KOPT-K1 (cell line): ENCODE data around the gene JRKL.
"Not testable (repeated sequence)": the region's sequence is repeated elsewhere in the genome, so short reads cannot be mapped to it uniquely, and the experiment has no call there.

Source experiments
- H3K27ac ChIP-seq: fragments of 200-600 bp; sonication (generic); 2 replicates; pipeline ENCODE4 v1.5.1; 2016; ENCODE audit warnings: antibody characterized with exemption, mild to moderate bottlenecking, low read depth, low read length; ENCODE audit not compliant: poor library complexity, severe bottlenecking
- H3K36me3 ChIP-seq: fragments of 200-600 bp; sonication (generic); 2 replicates; pipeline ENCODE4 v1.5.1; 2017; ENCODE audit warnings: antibody characterized with exemption, mild to moderate bottlenecking, low read length, moderate library complexity; ENCODE audit not compliant: insufficient read depth
- H3K9me3 ChIP-seq: fragments of 200-600 bp; sonication (generic); 2 replicates; pipeline ENCODE4 v1.5.1; 2017; ENCODE audit warnings: antibody characterized with exemption, low read length, mild to moderate bottlenecking; ENCODE audit not compliant: insufficient read depth, poor library complexity, severe bottlenecking

The JRKL gene

GRCh38 chr11:96384156-96384555, 5.7 kb upstream of the JRKL start:
- H3K27ac ChIP-seq = no peak overlapping the region
- H3K9me3 ChIP-seq = no peaks in the 10 kb centered on the region
- H3K36me3 ChIP-seq = peaks cover 56% of the 10 kb centered on the region

DNA sequence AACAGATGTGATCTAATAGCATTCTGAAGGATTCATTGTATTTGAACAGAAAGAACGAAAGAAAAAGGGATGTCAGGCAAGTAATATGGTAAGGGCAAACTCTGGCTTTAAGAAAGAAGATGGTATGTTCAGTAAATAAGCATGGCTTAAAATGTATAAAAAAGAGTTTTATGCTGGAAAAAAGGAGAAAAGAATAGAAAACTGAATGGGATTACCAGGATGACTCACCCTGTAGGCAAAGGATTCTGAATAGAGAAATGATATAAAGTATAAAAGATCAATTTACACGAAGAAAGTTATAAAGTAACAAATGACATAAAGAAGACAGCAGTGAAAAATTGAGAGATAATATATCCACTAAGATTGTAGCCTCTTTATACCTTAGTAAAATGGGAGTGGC, 4.6 kb upstream of the JRKL start:
- H3K27ac ChIP-seq = no peak overlapping the region
- H3K9me3 ChIP-seq = no peaks in the 10 kb centered on the region
- peaks cover 47% of the 10 kb centered on the region for H3K36me3 ChIP-seq

DNA sequence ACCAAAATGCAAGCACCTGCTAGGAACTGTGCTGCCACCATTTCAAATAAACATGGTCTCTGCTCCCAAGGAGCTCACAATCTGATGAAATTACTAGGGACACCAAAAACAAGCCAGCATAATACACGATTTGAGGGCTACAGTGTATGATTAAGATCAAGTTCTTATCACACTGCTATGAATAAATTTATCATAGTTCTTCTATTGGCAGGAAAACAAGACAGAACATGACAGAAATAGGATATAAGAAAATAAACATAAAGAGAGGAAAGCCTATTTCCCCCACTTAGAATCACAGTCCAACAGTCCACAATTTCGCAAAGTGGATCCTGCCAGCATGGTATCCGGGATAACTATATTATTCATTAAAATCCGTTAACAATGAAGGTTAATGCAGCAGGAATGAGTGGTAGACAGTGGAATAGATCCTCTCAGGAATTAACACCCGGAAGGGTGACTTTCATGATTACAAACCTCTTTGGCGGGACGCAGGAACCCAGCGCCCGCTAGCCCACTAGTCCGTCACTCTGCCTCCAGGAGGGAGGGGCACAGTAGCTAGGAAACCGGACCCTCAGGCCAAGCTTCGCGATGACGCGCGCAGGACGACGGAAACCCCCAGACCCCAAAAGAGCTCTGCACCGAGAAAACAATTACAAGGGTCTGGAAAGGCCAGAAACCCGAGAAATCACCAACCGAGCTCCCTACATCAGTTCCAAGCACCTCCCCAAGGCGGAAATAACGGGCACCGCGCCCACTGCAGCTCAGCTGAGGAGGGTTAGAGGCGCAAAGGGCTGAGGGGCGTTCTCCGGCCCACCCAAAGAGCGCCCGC, 708 bp upstream of the JRKL start:
- H3K9me3 ChIP-seq = no peaks in the 10 kb centered on the region
- peaks cover 12% of the 10 kb centered on the region for H3K36me3 ChIP-seq
- H3K27ac ChIP-seq = peak overlapping the region; percentile 72

DNA sequence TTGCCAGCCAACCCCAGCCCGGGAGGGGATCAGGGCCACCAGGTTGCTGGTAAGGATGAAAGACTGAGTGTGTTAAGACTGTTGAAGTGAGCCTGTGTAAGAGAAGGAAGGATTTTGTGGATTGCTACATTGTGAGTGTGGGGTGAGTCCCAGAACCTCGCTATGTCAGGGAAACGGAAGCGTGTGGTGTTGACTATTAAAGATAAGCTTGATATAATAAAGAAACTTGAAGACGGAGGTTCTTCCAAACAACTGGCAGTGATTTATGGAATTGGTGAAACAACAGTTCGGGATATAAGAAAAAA, 627 bp downstream of the JRKL start:
- no peaks in the 10 kb centered on the region for H3K9me3 ChIP-seq
- peak overlapping the region; percentile 72 for H3K27ac ChIP-seq
- H3K36me3 ChIP-seq = peaks cover 6% of the 10 kb centered on the region; the same call in 1 of the 2 replicates

- Histone ChIP-seq H3K9me3 (no peaks in the 10 kb centered on the region), H3K27ac (no peak overlapping the region), H3K36me3 (no peaks in the 10 kb centered on the region; the same call in 1 of the 2 replicates)
These were observed 2.0 kb downstream of the JRKL start for GRCh38 chr11:96391698-96392307.

- Histone ChIP-seq H3K36me3 (no peaks in the 10 kb centered on the region), H3K9me3 (no peaks in the 10 kb centered on the region), H3K27ac (no peak overlapping the region)
These were observed 4.0 kb downstream of the JRKL start for GRCh38 chr11:96393753-96394348.

DNA sequence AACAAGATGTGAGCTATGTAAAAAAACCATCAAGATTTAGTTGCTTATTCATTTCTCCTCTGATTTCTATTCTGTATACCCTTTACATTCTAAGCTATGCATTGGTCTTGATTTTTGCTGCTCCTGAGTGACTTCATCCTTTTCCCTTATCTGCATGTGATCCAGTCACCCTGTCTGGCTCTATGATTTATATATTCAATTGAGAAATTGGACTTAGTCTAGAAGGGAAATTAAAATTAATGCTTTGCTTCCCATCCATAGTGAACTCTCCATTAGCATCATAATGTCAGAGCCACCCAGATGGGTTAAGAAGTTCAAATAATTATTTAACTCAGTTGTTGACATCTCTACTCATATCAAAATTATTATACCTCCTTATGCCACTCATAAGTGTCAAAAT, 5.0 kb downstream of the JRKL start:
- no peaks in the 10 kb centered on the region for H3K9me3 ChIP-seq
- no peak overlapping the region for H3K27ac ChIP-seq
- no peaks in the 10 kb centered on the region for H3K36me3 ChIP-seq

DNA sequence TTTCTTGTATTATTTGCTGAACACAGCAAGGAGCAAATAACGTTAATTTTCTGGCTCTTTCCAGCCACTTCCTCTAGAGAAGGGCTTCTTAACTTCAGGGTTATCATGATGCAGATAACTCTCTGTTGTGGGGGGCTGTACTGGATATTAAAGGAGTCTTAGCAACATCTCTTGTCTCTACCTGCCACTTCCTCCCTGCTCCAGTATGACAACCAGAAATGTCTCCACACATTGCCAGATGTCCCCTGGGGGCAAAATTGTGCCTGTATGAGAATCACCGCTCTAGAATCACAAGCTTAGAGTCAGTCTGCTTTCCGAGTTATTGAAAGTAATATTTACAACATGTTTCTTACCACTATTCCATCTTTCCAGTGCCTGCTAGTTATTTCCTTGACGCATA, 6.8 kb downstream of the JRKL start:
- peak overlapping the region; percentile 54 for H3K27ac ChIP-seq
- H3K36me3 ChIP-seq = no peaks in the 10 kb centered on the region
- H3K9me3 ChIP-seq = no peaks in the 10 kb centered on the region

GRCh38 chr11:96397863-96398262, 8.1 kb downstream of the JRKL start:
- H3K27ac ChIP-seq = no peak overlapping the region
- H3K9me3 ChIP-seq = no peaks in the 10 kb centered on the region
- no peaks in the 10 kb centered on the region for H3K36me3 ChIP-seq

DNA sequence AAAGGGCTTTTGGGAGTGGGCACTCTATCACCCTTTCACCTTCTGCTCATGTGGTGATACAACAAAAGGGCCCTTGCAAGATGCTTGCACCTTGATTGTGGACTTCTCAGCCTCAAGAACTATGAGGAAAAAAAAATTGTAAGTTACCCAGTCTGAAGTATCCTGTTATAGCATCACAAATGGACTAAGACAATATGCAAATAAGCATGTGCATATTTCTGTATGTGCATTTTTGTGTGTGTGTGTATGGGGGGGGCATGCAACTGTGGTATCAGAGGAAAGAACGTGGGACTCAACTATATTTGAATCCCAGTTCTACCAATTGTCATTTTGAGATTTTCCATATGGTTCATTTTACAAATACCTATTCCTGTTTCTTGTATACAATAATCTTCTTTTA, 10.9 kb downstream of the JRKL start:
- H3K9me3 ChIP-seq = no peaks in the 10 kb centered on the region
- H3K27ac ChIP-seq = no peak overlapping the region
- H3K36me3 ChIP-seq = no peaks in the 10 kb centered on the region

- H3K9me3 ChIP-seq, H3K36me3 ChIP-seq, H3K27ac ChIP-seq: not testable (repeated sequence)
These were observed 21.6 kb downstream of the JRKL start for GRCh38 chr11:96411412-96411811.

- Histone ChIP-seq H3K27ac (no peak overlapping the region), H3K36me3 (no peaks in the 10 kb centered on the region), H3K9me3 (no peaks in the 10 kb centered on the region)
These were observed 23.1 kb downstream of the JRKL start for GRCh38 chr11:96412761-96413381.

- Histone ChIP-seq H3K9me3 (no peaks in the 10 kb centered on the region), H3K36me3 (no peaks in the 10 kb centered on the region), H3K27ac (no peak overlapping the region)
These were observed 23.6 kb downstream of the JRKL start for GRCh38 chr11:96413408-96413807.

- Histone ChIP-seq H3K27ac (no peak overlapping the region), H3K36me3 (no peaks in the 10 kb centered on the region), H3K9me3 (no peaks in the 10 kb centered on the region)
These were observed 34.9 kb downstream of the JRKL start for GRCh38 chr11:96424693-96425092.

GRCh38 chr11:96430668-96431067, 40.9 kb downstream of the JRKL start:
- Histone ChIP-seq H3K9me3 (no peaks in the 10 kb centered on the region), H3K27ac (no peak overlapping the region), H3K36me3 (no peaks in the 10 kb centered on the region)
